HepG2 (cell line): ENCODE results near the gene COLEC12. TPM values are rescaled to one million over a fixed set of nuclear protein-coding genes. Genes with fewer than 3 reads are reported as not detected.

Experiments used
- DZIP1 ChIP-seq: sonication (generic); formaldehyde crosslinking; IDR thresholded peaks from 2 replicates; pipeline ENCODE4 v1.5.0; 2020; ENCODE audit warnings: mild to moderate bottlenecking, missing genetic modification reagents
- ETV6 ChIP-seq: sonication (generic); formaldehyde crosslinking; conservative IDR thresholded peaks from 2 replicates; pipeline ENCODE4 v1.4.0; 2020; ENCODE audit warnings: missing genetic modification reagents
- HES4 ChIP-seq: sonication (generic); formaldehyde crosslinking; IDR thresholded peaks from 2 replicates; pipeline ENCODE4 v1.9.0; 2021; ENCODE audit warnings: mild to moderate bottlenecking, missing genetic modification reagents, borderline replicate concordance
- HIVEP1 ChIP-seq: sonication (generic); formaldehyde crosslinking; IDR thresholded peaks from 2 replicates; pipeline ENCODE4 v1.4.0; 2020; ENCODE audit warnings: mild to moderate bottlenecking, missing genetic modification reagents
- HNF4A ChIP-seq: sonication (generic); formaldehyde crosslinking; IDR thresholded peaks from 2 replicates; pipeline ENCODE4 v1.4.0; 2020; ENCODE audit warnings: missing genetic modification reagents
- KLF15 ChIP-seq: sonication (generic); formaldehyde crosslinking; IDR thresholded peaks from 2 replicates; pipeline ENCODE4 v1.8.1; 2023; ENCODE audit warnings: borderline replicate concordance, mild to moderate bottlenecking, inconsistent platforms, missing genetic modification reagents, mixed read lengths
- NR3C1 ChIP-seq: sonication (generic); formaldehyde crosslinking; IDR thresholded peaks from 2 replicates; pipeline ENCODE4 v1.4.0; 2020; ENCODE audit warnings: missing genetic modification reagents
- RBM22 ChIP-seq: fragments of 200-400 bp; formaldehyde crosslinking; optimal IDR thresholded peaks from 2 replicates; pipeline ENCODE3; 2017; ENCODE audit warnings: mild to moderate bottlenecking, low read length, moderate library complexity
- SIX4 ChIP-seq: sonication (generic); formaldehyde crosslinking; IDR thresholded peaks from 2 replicates; pipeline ENCODE4 v1.4.0; 2020; ENCODE audit warnings: missing genetic modification reagents
- SNAI1 ChIP-seq: sonication (generic); formaldehyde crosslinking; IDR thresholded peaks from 2 replicates; pipeline ENCODE4 v1.5.0; 2020; ENCODE audit warnings: mild to moderate bottlenecking, missing genetic modification reagents, borderline replicate concordance
- SOX13 ChIP-seq, 3 experiments: fragments of 450-650 bp in 1 of 3; sonication (generic) in 1 of 3; formaldehyde crosslinking in 1 of 3; IDR thresholded peaks in 2 of 3; conservative IDR thresholded peaks in 1 of 3; 2 replicates each; pipeline versions ENCODE4 v1.5.0 to v1.6.1; 2016 to 2020; ENCODE audit warnings: antibody characterized with exemption in 1 of 3, mild to moderate bottlenecking in 1 of 3, missing compliant biosample characterization in 1 of 3, missing genetic modification reagents in 1 of 3, moderate library complexity in 1 of 3
- STAT5B ChIP-seq: sonication (generic); formaldehyde crosslinking; IDR thresholded peaks from 2 replicates; pipeline ENCODE4 v1.4.0; 2020; ENCODE audit warnings: missing genetic modification reagents
- TEAD3 ChIP-seq: optimal IDR thresholded peaks from 2 replicates; pipeline ENCODE3; 2016; ENCODE audit warnings: borderline replicate concordance
- ZNF253 ChIP-seq: sonication (generic); formaldehyde crosslinking; IDR thresholded peaks from 2 replicates; pipeline ENCODE4 v1.8.0; 2022; ENCODE audit warnings: mild to moderate bottlenecking, missing genetic modification reagents, borderline replicate concordance
- ZNF552 ChIP-seq: sonication (generic); formaldehyde crosslinking; IDR thresholded peaks from 2 replicates; pipeline ENCODE4 v1.9.0; 2022; ENCODE audit warnings: missing genetic modification reagents, mild to moderate bottlenecking, borderline replicate concordance
- ZNF7 ChIP-seq: IDR thresholded peaks from 2 replicates; pipeline ENCODE4 v1.6.1; 2016; ENCODE audit warnings: missing biosample characterization, missing genetic modification reagents
- ZNF746 ChIP-seq: sonication (generic); formaldehyde crosslinking; IDR thresholded peaks from 2 replicates; pipeline ENCODE4 v1.8.0; 2022; ENCODE audit warnings: mild to moderate bottlenecking, missing genetic modification reagents
- ZNF839 ChIP-seq: sonication (generic); formaldehyde crosslinking; IDR thresholded peaks from 2 replicates; pipeline ENCODE4 v1.4.0; 2020; ENCODE audit warnings: missing genetic modification reagents, mild to moderate bottlenecking, borderline replicate concordance
- ZNF850 ChIP-seq: sonication (generic); formaldehyde crosslinking; conservative IDR thresholded peaks from 2 replicates; pipeline ENCODE4 v1.9.0; 2021; ENCODE audit warnings: mild to moderate bottlenecking, missing genetic modification reagents
- ZSCAN31 ChIP-seq: sonication (generic); formaldehyde crosslinking; IDR thresholded peaks from 2 replicates; pipeline ENCODE4 v1.5.0; 2020; ENCODE audit warnings: low read depth, mild to moderate bottlenecking, missing genetic modification reagents
- polyA plus RNA-seq, 8 experiments: library from polyadenylated mRNA; depleted of rRNA in 3 of 8; stranded (reverse) in 7 of 8; unstranded in 1 of 8; fragments of >200 nt; fragmentation: Illumina TruSeq in 4 of 8; extraction: Trizol in 4 of 8; gene quantifications; 2 replicates each; pipeline versions ENCODE4 v1.2.1 to v1.2.3, GENCODE V29; 2011 to 2016; ENCODE audit warnings: low read depth in 4 of 8, missing spikeins in 1 of 8, mixed read lengths in 1 of 8; ENCODE audit not compliant: insufficient read depth in 1 of 8
- total RNA-seq, 5 experiments: library from RNA; depleted of rRNA; stranded (reverse); fragments of >200 nt; fragmentation: Illumina TruSeq; extraction: Trizol; gene quantifications; 2 replicates each; pipeline ENCODE4 v1.2.3, GENCODE V29; 2016; ENCODE audit warnings: low read depth in 1 of 5
- TF ChIP-seq, protein P1 (sequence below): sonication (generic); formaldehyde crosslinking; IDR thresholded peaks from 2 replicates; pipeline ENCODE4 v1.4.0; 2020; ENCODE audit warnings: missing genetic modification reagents, mild to moderate bottlenecking, borderline replicate concordance
- TF ChIP-seq, protein P2 (sequence below): sonication (generic); formaldehyde crosslinking; IDR thresholded peaks from 2 replicates; pipeline ENCODE4 v1.8.1; 2023; ENCODE audit warnings: mild to moderate bottlenecking, missing genetic modification reagents
- TF ChIP-seq, protein P3 (sequence below): sonication (generic); formaldehyde crosslinking; IDR thresholded peaks from 2 replicates; pipeline ENCODE4 v1.8.0; 2022; ENCODE audit warnings: low read depth, missing genetic modification reagents

The COLEC12 gene
- total and polyA plus RNA-seq, 2 of the 13 experiments (the other 11 are each of a cell fraction or from before 2014, with no cell fraction given), result 0.02 to 0.11 TPM

GRCh38 chr18:475202-476031 lies 25.1 kb downstream of the COLEC12 start (continued):
- TF ChIP-seq ETV6 (CRISPR knock-in tag) (no peak), ZNF7 (CRISPR knock-in tag) (peak; percentile 75; the same call in 1 of the 2 replicates), HES4 (no peak), SNAI1 (CRISPR knock-in tag) (no peak), KLF15 (CRISPR knock-in tag) (no peak), SIX4 (CRISPR knock-in tag) (no peak), ZNF253 (CRISPR knock-in tag) (no peak), RBM22 (no peak), ZNF839 (no peak), ZNF850 (no peak), DZIP1 (CRISPR knock-in tag) (no peak), TEAD3 (CRISPR knock-in tag) (peak; percentile 97), STAT5B (CRISPR knock-in tag) (no peak), ZNF746 (no peak), ZNF552 (CRISPR knock-in tag) (no peak), SOX13 (IDR thresholded peaks at IDR 0.05) (no peak), SOX13 (CRISPR knock-in tag; conservative IDR thresholded peaks at IDR 0.05 in 1 of 2, IDR thresholded peaks at IDR 0.05 in 1 of 2) (no peak), HNF4A (no peak), NR3C1 (CRISPR knock-in tag) (no peak), ZSCAN31 (CRISPR knock-in tag) (no peak), HIVEP1 (CRISPR knock-in tag) (no peak)
- TF ChIP-seq, protein P1, sequence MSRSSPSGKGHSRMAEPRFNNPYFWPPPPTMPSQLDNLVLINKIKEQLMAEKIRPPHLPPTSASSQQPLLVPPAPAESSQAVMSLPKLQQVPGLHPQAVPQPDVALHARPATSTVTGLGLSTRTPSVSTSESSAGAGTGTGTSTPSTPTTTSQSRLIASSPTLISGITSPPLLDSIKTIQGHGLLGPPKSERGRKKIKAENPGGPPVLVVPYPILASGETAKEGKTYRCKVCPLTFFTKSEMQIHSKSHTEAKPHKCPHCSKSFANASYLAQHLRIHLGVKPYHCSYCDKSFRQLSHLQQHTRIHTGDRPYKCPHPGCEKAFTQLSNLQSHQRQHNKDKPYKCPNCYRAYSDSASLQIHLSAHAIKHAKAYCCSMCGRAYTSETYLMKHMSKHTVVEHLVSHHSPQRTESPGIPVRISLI (CRISPR knock-in tag), result no peak
- TF ChIP-seq, protein P2, sequence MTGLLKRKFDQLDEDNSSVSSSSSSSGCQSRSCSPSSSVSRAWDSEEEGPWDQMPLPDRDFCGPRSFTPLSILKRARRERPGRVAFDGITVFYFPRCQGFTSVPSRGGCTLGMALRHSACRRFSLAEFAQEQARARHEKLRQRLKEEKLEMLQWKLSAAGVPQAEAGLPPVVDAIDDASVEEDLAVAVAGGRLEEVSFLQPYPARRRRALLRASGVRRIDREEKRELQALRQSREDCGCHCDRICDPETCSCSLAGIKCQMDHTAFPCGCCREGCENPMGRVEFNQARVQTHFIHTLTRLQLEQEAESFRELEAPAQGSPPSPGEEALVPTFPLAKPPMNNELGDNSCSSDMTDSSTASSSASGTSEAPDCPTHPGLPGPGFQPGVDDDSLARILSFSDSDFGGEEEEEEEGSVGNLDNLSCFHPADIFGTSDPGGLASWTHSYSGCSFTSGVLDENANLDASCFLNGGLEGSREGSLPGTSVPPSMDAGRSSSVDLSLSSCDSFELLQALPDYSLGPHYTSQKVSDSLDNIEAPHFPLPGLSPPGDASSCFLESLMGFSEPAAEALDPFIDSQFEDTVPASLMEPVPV, result no peak
- TF ChIP-seq, protein P3, sequence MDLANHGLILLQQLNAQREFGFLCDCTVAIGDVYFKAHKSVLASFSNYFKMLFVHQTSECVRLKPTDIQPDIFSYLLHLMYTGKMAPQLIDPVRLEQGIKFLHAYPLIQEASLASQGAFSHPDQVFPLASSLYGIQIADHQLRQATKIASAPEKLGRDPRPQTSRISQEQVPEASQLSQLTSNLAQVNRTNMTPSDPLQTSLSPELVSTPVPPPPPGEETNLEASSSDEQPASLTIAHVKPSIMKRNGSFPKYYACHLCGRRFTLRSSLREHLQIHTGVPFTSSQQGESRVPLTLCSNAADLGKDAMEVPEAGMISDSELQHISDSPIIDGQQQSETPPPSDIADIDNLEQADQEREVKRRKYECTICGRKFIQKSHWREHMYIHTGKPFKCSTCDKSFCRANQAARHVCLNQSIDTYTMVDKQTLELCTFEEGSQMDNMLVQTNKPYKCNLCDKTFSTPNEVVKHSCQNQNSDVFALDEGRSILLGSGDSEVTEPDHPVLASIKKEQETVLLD (CRISPR knock-in tag), result no peak
